H9 (cell line): ENCODE results near the gene SNTG2. TPM values are rescaled to one million over a fixed set of nuclear protein-coding genes. Genes with fewer than 3 reads are reported as not detected.
A peak's percentile ranks its signal among the peaks of the same experiment; 100 is the strongest.

Experiments used
- DNase-seq: peaks from one replicate; pipeline ENCODE4 v3.0.0-alpha.2; 2017
- H2AFZ ChIP-seq: one replicate; pipeline ENCODE4 v1.6.1; 2013; ENCODE audit warnings: mild to moderate bottlenecking, low read length, control low read depth, moderate library complexity
- H2AK5ac ChIP-seq: 2 replicates; pipeline ENCODE4 v1.6.1; 2013; ENCODE audit warnings: low read length, control low read depth, mixed read lengths; ENCODE audit not compliant: insufficient read length
- H2BK120ac ChIP-seq: one replicate; pipeline ENCODE4 v1.6.1; 2013; ENCODE audit warnings: low read depth, mild to moderate bottlenecking, low read length, control low read depth, inconsistent platforms; ENCODE audit not compliant: poor library complexity, severe bottlenecking
- H2BK12ac ChIP-seq: 2 replicates; pipeline ENCODE4 v1.6.1; 2013; ENCODE audit warnings: low read length, control low read depth, mixed read lengths, low read depth; ENCODE audit not compliant: insufficient read length
- H2BK15ac ChIP-seq: 2 replicates; pipeline ENCODE4 v1.6.1; 2013; ENCODE audit warnings: low read depth, low read length, control low read depth
- H2BK20ac ChIP-seq: one replicate; pipeline ENCODE4 v1.6.1; 2013; ENCODE audit warnings: low read depth, mild to moderate bottlenecking, low read length, control low read depth, inconsistent platforms; ENCODE audit not compliant: poor library complexity, severe bottlenecking
- H2BK5ac ChIP-seq: 2 replicates; pipeline ENCODE4 v1.6.1; 2013; ENCODE audit warnings: low read length, control low read depth, mixed read lengths; ENCODE audit not compliant: insufficient read length
- H3K14ac ChIP-seq: 2 replicates; pipeline ENCODE4 v1.6.1; 2013; ENCODE audit warnings: low read length, control low read depth; ENCODE audit not compliant: insufficient read depth
- H3K18ac ChIP-seq: 2 replicates; pipeline ENCODE4 v1.6.1; 2013; ENCODE audit warnings: low read depth, mild to moderate bottlenecking, mixed read lengths, low read length, control low read depth; ENCODE audit not compliant: insufficient read length
- H3K23ac ChIP-seq: 2 replicates; pipeline ENCODE4 v1.6.1; 2013; ENCODE audit warnings: low read length, control low read depth, mixed read lengths, low read depth; ENCODE audit not compliant: insufficient read length
- H3K23me2 ChIP-seq: 2 replicates; pipeline ENCODE4 v1.6.1; 2013; ENCODE audit warnings: low read depth, mild to moderate bottlenecking, mixed read lengths, low read length, control low read depth; ENCODE audit not compliant: insufficient read length, poor library complexity, severe bottlenecking
- H3K27ac ChIP-seq: 2 replicates; pipeline ENCODE4 v1.5.1; 2013; ENCODE audit warnings: low read length, control low read depth, mixed read lengths, low read depth; ENCODE audit not compliant: insufficient read length
- H3K27me3 ChIP-seq: 2 replicates; pipeline ENCODE4 v1.6.1; 2013; ENCODE audit warnings: low read length, control low read depth, inconsistent platforms; ENCODE audit not compliant: insufficient read depth
- H3K4ac ChIP-seq: 2 replicates; pipeline ENCODE4 v1.6.1; 2013; ENCODE audit warnings: low read depth, mild to moderate bottlenecking, control low read depth, inconsistent platforms, low read length, moderate library complexity
- H3K4me1 ChIP-seq: 2 replicates; pipeline ENCODE4 v1.6.1; 2013; ENCODE audit warnings: low read length, control low read depth, inconsistent platforms; ENCODE audit not compliant: insufficient read depth
- H3K4me2 ChIP-seq: 2 replicates; pipeline ENCODE4 v1.6.1; 2013; ENCODE audit warnings: low read length, control low read depth, mixed read lengths; ENCODE audit not compliant: insufficient read length, insufficient read depth
- H3K56ac ChIP-seq: 2 replicates; pipeline ENCODE4 v1.6.1; 2013; ENCODE audit warnings: low read depth, mild to moderate bottlenecking, mixed read lengths, low read length, control low read depth; ENCODE audit not compliant: insufficient read length
- H3K79me1 ChIP-seq: 2 replicates; pipeline ENCODE4 v1.6.1; 2013; ENCODE audit warnings: low read depth, mild to moderate bottlenecking, moderate library complexity, low read length, control low read depth, inconsistent platforms; ENCODE audit not compliant: insufficient read depth, poor library complexity, severe bottlenecking
- H3K79me2 ChIP-seq: 2 replicates; pipeline ENCODE4 v1.6.1; 2013; ENCODE audit warnings: low read length, control low read depth, inconsistent platforms; ENCODE audit not compliant: insufficient read depth
- H3K9ac ChIP-seq: 2 replicates; pipeline ENCODE4 v1.6.1; 2013; ENCODE audit warnings: low read length, control low read depth, mixed read lengths; ENCODE audit not compliant: insufficient read length; ENCODE audit errors: extremely low read depth
- H3K9me3 ChIP-seq: one replicate; pipeline ENCODE4 v1.6.1; 2013; ENCODE audit warnings: low read depth, low read length, inconsistent platforms; ENCODE audit not compliant: control insufficient read depth
- H3T11ph ChIP-seq: one replicate; pipeline ENCODE4 v1.6.1; 2013; ENCODE audit warnings: mild to moderate bottlenecking, low read length, control low read depth, inconsistent platforms
- H4K20me1 ChIP-seq: one replicate; pipeline ENCODE4 v1.6.1; 2013; ENCODE audit not compliant: control insufficient read depth, insufficient read length, insufficient read depth
- H4K5ac ChIP-seq: 2 replicates; pipeline ENCODE4 v1.6.1; 2013; ENCODE audit warnings: low read depth, mild to moderate bottlenecking, mixed read lengths, low read length, control low read depth; ENCODE audit not compliant: insufficient read length
- H4K8ac ChIP-seq: replicated peaks from 2 replicates; pipeline ENCODE4 v1.6.1; 2013; ENCODE audit warnings: low read length, control low read depth, mixed read lengths, low read depth; ENCODE audit not compliant: insufficient read length
- H4K91ac ChIP-seq: 2 replicates; pipeline ENCODE4 v1.6.1; 2013; ENCODE audit warnings: low read depth, mild to moderate bottlenecking, moderate library complexity, mixed read lengths, low read length, control low read depth; ENCODE audit not compliant: insufficient read length
- H3K27ac Mint-ChIP-seq, 3 experiments: 2 replicates in 2 of 3; 3 replicates in 1 of 3; pipeline ENCODE4 v1.8.0; 2020 to 2021; ENCODE audit warnings: mixed read lengths in 3 of 3, mild to moderate bottlenecking in 1 of 3, moderate library complexity in 1 of 3
- H3K27me3 Mint-ChIP-seq: 2 replicates; pipeline ENCODE4 v1.8.0; 2021; ENCODE audit warnings: low read depth, mild to moderate bottlenecking, moderate library complexity, mixed read lengths
- H3K36me3 Mint-ChIP-seq, 3 experiments: 2 replicates in 2 of 3; 3 replicates in 1 of 3; pipeline ENCODE4 v1.8.0; 2020 to 2021; ENCODE audit warnings: low read depth in 3 of 3, mixed read lengths in 3 of 3; ENCODE audit not compliant: insufficient read depth in 1 of 3
- H3K4me1 Mint-ChIP-seq, 2 experiments: 2 replicates each; pipeline ENCODE4 v1.8.0; 2020; ENCODE audit warnings: mixed read lengths in 2 of 2
- H3K4me3 Mint-ChIP-seq, 2 experiments: 2 replicates in 1 of 2; 3 replicates in 1 of 2; pipeline ENCODE4 v1.8.0; 2020 to 2021; ENCODE audit warnings: mild to moderate bottlenecking in 2 of 2, mixed read lengths in 2 of 2, moderate library complexity in 1 of 2
- H3K9me3 Mint-ChIP-seq, 2 experiments: 2 replicates in 1 of 2; 3 replicates in 1 of 2; pipeline ENCODE4 v1.8.0; 2020; ENCODE audit warnings: mild to moderate bottlenecking in 2 of 2, mixed read lengths in 2 of 2, moderate library complexity in 1 of 2
- WGBS: extraction: QIAGEN DNeasy Blood & Tissue Kit; methylation state at CpG from one replicate; pipeline ENCODE4 v1.1.7; 2013; ENCODE audit warnings: missing lambda C conversion rate, low lambda C conversion rate, mixed read lengths; ENCODE audit not compliant: insufficient read length; ENCODE audit errors: extremely low coverage; 5-methylcytosine and 5-hydroxymethylcytosine counted together
- total RNA-seq: library from RNA; stranded (reverse); gene quantifications from 2 replicates; pipeline ENCODE4 v1.2.1, GENCODE V29; 2021
- TF ChIP-seq, protein P1 (sequence below): fragments of 200-600 bp; sonication (generic); conservative IDR thresholded peaks from 3 replicates; pipeline ENCODE4 v1.8.0; 2021; ENCODE audit warnings: antibody characterized with exemption, mild to moderate bottlenecking

SNTG2 gene
- total RNA-seq, 1 experiment from 2014 or later: 13.2 TPM

DNA sequence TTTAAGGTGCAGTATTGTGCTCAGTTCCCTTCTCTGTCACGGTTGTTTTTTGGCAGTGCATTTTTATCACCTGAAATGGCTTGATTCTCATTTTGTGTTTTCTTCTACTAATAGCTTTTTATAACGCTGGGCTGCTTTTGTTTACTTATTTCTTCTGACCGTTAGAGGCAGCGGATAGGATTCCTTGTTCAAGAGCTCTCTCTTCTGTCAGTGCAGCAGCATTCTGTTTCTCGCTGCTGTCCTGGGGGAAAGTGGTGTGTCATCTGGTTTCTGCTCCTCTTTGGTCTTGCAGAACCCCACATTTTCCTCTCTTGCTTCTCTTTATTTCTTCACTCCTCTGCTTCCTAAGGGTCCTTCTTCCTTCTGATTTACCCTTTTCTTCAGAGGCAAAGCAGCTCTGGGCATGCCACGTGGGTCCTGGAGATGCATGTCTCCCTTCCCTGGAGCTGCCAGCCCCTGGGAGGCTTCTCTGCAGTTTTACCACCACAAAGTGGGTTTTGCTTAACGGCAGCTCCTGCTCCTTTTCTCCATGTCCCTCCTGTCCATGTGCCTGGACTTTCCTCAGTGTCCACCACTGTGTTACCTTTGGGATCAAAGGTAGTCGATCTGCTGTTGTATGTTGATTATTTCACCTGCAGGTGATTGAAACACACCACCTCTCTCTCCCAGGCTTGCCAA lies 47.3 kb upstream of the SNTG2 start:
- H3K36me3 Mint-ChIP-seq: peaks cover 0 to 29% (median 14%) of the 10 kb centered on the region in 3 experiments; a peak in 6 of 7 replicates
- H3K9me3 Mint-ChIP-seq: peaks cover 19 to 24% of the 10 kb centered on the region in 2 experiments
- Histone ChIP-seq H2BK12ac (no peak overlapping the region), H4K5ac (no peak overlapping the region), H3K4me1 (peaks cover 7% of the 10 kb centered on the region), H2BK120ac (no peak overlapping the region), H2AFZ (no peak overlapping the region), H3K56ac (no peak overlapping the region), H3K23me2 (no peaks in the 10 kb centered on the region), H3K4ac (no peak overlapping the region), H3K9ac (no peak overlapping the region), H4K20me1 (no peaks in the 10 kb centered on the region), H3K27ac (no peak overlapping the region), H2BK20ac (no peak overlapping the region), H3K9me3 (no peaks in the 10 kb centered on the region), H4K91ac (no peak overlapping the region), H4K8ac (no peak overlapping the region), H3K27me3 (no peaks in the 10 kb centered on the region), H3K18ac (no peak overlapping the region), H3K79me1 (no peaks in the 10 kb centered on the region), H3T11ph (no peak overlapping the region), H3K4me2 (no peak overlapping the region), H3K14ac (no peak overlapping the region; the same call in 1 of the 2 replicates), H2BK5ac (no peak overlapping the region), H3K79me2 (no peaks in the 10 kb centered on the region), H3K23ac (no peak overlapping the region), H2BK15ac (no peak overlapping the region), H2AK5ac (no peak overlapping the region)
- H3K4me1 Mint-ChIP-seq: peaks cover 28 to 31% of the 10 kb centered on the region in 2 experiments
- TF ChIP-seq, protein P1, sequence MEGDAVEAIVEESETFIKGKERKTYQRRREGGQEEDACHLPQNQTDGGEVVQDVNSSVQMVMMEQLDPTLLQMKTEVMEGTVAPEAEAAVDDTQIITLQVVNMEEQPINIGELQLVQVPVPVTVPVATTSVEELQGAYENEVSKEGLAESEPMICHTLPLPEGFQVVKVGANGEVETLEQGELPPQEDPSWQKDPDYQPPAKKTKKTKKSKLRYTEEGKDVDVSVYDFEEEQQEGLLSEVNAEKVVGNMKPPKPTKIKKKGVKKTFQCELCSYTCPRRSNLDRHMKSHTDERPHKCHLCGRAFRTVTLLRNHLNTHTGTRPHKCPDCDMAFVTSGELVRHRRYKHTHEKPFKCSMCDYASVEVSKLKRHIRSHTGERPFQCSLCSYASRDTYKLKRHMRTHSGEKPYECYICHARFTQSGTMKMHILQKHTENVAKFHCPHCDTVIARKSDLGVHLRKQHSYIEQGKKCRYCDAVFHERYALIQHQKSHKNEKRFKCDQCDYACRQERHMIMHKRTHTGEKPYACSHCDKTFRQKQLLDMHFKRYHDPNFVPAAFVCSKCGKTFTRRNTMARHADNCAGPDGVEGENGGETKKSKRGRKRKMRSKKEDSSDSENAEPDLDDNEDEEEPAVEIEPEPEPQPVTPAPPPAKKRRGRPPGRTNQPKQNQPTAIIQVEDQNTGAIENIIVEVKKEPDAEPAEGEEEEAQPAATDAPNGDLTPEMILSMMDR: no peak
- no CpG with 5 or more reads among the region's 8 CpGs for WGBS
- H3K4me3 Mint-ChIP-seq: no peak overlapping the region
- H3K27me3 Mint-ChIP-seq: no peaks in the 10 kb centered on the region; the same call in none of the 2 replicates
- H3K27ac Mint-ChIP-seq: no peak overlapping the region
- DNase-seq: peak; percentile 24
